ENCODE measurements around the gene ANKRD9.
"Not testable (repeated sequence)": the region's sequence is repeated elsewhere in the genome, so short reads cannot be mapped to it uniquely, and the experiment has no call there.

Gene ANKRD9

GRCh38 chr14:102523569-102524450 lies 14.2 kb upstream of the ANKRD9 start:
- peak overlapping the region; percentile 93 for H3K4me3 ChIP-seq (ENCODE audit: control insufficient read depth, low read depth, low read length)
- no peak for DNase-seq (ENCODE audit: low read depth)
- TF ChIP-seq CTCF (IDR thresholded peaks at IDR 0.05; ENCODE audit: control insufficient read depth, insufficient read depth, low read depth, low read length, missing control alignments): no peak

- no peak overlapping the region for H3K4me3 ChIP-seq (ENCODE audit: control insufficient read depth, low read depth, low read length)
- TF ChIP-seq CTCF (IDR thresholded peaks at IDR 0.05; ENCODE audit: control insufficient read depth, insufficient read depth, low read depth, low read length, missing control alignments): no peak
- DNase-seq (ENCODE audit: low read depth): no peak
These were observed 13.6 kb upstream of the ANKRD9 start for GRCh38 chr14:102523200-102523568.

GRCh38 chr14:102519709-102520108 lies 10.1 kb upstream of the ANKRD9 start:
- DNase-seq (ENCODE audit: low read depth); H3K4me3 ChIP-seq (ENCODE audit: control insufficient read depth, low read depth, low read length): not testable (repeated sequence)

- TF ChIP-seq CTCF (IDR thresholded peaks at IDR 0.05; ENCODE audit: control insufficient read depth, insufficient read depth, low read depth, low read length, missing control alignments): no peak
- no peak overlapping the region for H3K4me3 ChIP-seq (ENCODE audit: control insufficient read depth, low read depth, low read length)
- no peak for DNase-seq (ENCODE audit: low read depth)
These were observed 8.6 kb upstream of the ANKRD9 start for GRCh38 chr14:102518063-102518648.

GRCh38 chr14:102517392-102518062 lies 8.0 kb upstream of the ANKRD9 start:
- TF ChIP-seq CTCF (IDR thresholded peaks at IDR 0.05; ENCODE audit: control insufficient read depth, insufficient read depth, low read depth, low read length, missing control alignments): no peak
- peak overlapping the region; percentile 44 for H3K4me3 ChIP-seq (ENCODE audit: control insufficient read depth, low read depth, low read length)

GRCh38 chr14:102516531-102517391 lies 7.2 kb upstream of the ANKRD9 start:
- DNase-seq (ENCODE audit: low read depth): no peak
- peak overlapping the region; percentile 44 for H3K4me3 ChIP-seq (ENCODE audit: control insufficient read depth, low read depth, low read length)
- peak; percentile 46 for TF ChIP-seq CTCF (IDR thresholded peaks at IDR 0.05; ENCODE audit: control insufficient read depth, insufficient read depth, low read depth, low read length, missing control alignments)

More at GRCh38 chr14:102517392-102518062, 8.0 kb upstream of the ANKRD9 start:
- DNase-seq (ENCODE audit: low read depth): no peak
